Testis (tissue), 2 donors: Measurements from ENCODE around the gene NSUN5.
"Not testable (repeated sequence)": the region's sequence is repeated elsewhere in the genome, so short reads cannot be mapped to it uniquely, and the experiment has no call there.

Experiments used
- CTCF ChIP-seq, 3 experiments: fragments of 450-650 bp in 2 of 3; fragments of 200-600 bp in 1 of 3; sonication (generic) in 1 of 3; IDR thresholded peaks; one replicate each; pipeline ENCODE4 v1.5.1; 2016 to 2019; ENCODE audit warnings: antibody characterized with exemption in 3 of 3, mild to moderate bottlenecking in 2 of 3, moderate library complexity in 1 of 3
- POLR2A ChIP-seq: fragments of 450-650 bp; IDR thresholded peaks from one replicate; pipeline ENCODE4 v1.6.1; 2017; ENCODE audit warnings: antibody characterized with exemption, mild to moderate bottlenecking, moderate library complexity

- TF ChIP-seq CTCF (IDR thresholded peaks at IDR 0.05); POLR2A: not testable (repeated sequence)
Measured at GRCh38 chr7:73304612-73305387, 3.8 kb downstream of the NSUN5 start.
